GM18505 (cell line): ENCODE measurements around the gene EFTUD2.

Source experiments
- ATAC-seq: cut with Tn5 transposase; IDR thresholded peaks from one replicate; pipeline ENCODE4 v1.9.1; 2021; ENCODE audit not compliant: unreplicated experiment
- POLR2A ChIP-seq: IDR thresholded peaks from 4 replicates; pipeline ENCODE4 v1.6.1; 2011; ENCODE audit warnings: borderline replicate concordance; ENCODE audit not compliant: insufficient read depth, insufficient read length; ENCODE audit errors: extremely low read depth

Gene EFTUD2

DNA sequence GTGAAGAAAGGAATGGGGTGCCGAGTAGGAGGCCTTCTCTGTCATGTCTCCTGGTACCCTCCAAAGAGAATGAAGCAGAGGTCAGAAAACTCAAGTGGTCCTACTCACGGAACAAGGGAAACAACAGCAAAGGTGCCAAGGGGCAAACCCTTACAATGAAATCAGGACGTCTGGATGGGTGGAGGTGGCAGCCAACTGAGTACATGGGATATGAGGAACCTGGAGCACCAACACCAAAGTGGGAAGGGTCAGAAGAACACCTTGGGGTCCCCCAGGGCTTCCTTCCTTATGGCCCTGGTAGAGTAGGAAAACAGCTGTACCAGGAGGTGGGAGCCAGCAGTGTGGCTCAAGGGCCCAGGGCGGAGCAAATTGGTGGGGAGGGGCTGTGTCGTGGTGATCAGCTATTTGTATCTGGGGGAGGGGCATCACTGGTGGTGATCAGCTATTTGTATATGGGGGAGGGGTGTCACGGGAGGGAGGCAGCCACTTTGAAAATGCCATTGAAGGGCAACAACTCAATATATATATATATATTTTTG lies 50.9 kb downstream of the EFTUD2 start:
- no peak for ATAC-seq
- TF ChIP-seq POLR2A, result no peak

DNA sequence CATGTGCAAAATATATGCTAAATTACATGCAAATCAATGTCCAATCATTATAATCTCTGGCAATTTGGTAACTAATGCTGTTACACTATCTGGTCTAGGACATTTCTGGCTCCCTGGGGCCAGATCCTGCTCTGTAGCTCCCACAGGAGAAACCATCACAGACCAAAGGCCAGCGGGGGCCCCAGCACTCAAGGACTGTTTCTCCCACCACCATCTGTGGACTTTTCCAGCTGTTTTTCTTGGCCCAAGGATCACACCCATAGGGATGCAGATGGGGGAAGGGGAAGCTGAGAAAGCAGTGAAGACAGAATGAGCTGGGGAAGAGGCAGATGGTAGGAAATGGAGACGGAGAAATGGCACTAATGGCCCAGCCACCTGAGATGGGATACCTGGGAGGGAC lies 51.7 kb downstream of the EFTUD2 start, which contains the start of gene HIGD1B:
TSS of gene HIGD1B (plus strand) at position 298 of the 400 bp plus-strand sequence. CDS start 270 bp downstream, outside the sequence.
- ATAC-seq, result no peak
- TF ChIP-seq POLR2A, result no peak

DNA sequence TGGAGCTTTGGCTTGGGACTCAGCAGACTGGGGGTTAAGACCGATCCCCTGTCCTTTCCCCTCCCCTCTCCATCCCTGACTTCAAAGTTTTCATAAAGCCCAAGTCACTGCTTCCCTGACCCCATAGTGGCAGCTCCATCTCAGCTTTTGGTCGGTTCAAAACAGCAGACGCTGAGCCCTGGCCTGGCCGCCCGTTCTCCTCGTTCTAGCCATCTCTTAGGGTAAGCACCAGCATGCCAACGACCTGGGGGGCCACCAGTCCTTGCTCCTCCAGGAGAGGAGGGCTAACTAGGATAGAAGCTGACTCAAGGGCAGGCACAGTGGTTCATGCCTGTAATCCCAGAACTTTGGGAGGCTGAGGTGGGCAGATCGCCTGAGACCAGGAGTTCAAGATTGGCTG lies 53.0 kb downstream of the EFTUD2 start:
- no peak for TF ChIP-seq POLR2A
- no peak for ATAC-seq

DNA sequence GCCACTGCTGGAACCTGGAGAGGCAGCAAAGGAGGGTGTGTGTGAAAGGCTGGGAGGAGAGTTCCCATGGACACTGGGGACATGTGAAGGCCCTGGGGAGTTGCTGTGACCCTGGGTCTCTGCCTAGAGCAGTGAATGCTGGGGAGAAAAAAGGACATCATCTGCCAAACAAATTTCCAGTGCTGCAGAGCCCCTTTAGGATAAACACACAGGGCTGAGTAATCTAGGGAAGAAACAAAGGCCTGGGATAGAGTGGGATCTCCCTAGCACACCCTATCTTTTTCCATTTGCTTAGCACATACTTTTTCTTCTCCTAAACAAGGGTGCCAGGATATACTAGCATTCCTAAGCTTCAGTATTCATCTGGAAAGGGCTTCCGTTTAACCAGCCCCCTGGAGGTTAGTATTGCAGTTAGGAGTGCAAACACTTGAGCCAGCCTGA lies 54.8 kb downstream of the EFTUD2 start:
- no peak for ATAC-seq
- no peak for TF ChIP-seq POLR2A

DNA sequence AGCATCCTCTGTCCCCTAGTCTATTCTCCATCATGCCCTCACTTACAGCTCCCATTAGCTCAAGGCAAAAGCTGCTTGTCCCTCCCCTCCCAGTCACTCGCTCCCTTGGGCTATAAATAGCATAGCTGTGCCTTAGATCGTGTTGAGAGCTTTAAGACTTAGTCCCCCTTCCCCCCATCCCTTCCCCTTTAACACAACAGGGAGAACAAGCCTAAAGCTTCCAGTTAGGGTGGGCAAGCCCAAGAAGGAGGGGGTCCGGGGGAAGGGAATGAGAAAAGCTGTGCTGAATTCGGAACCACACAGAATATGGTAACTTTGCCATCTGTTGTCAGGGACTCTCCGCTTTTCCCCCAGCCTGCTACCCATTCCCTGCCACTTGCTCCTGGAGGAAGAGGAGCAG lies 56.5 kb downstream of the EFTUD2 start:
- no peak for TF ChIP-seq POLR2A
- ATAC-seq, result no peak

DNA sequence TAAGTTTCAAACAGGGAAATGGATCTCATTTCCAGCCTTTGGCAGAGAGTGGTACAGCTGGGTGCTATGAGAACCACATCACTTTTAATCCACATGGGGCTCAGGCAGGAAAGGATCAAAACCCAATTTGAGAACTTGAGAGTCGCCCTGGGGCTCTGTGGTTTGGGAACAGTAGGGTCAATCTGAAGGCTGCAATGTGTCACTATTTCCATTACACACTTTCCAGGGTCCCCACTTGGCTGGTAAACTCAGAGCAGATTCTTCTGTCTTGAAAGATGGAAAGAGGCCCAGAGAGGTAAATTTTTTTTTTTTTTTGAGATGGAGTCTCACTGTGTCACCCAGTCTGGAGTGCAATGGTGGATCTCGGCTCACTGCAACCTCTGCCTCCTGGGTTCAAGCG lies 58.3 kb downstream of the EFTUD2 start:
- TF ChIP-seq POLR2A, result no peak
- no peak for ATAC-seq

DNA sequence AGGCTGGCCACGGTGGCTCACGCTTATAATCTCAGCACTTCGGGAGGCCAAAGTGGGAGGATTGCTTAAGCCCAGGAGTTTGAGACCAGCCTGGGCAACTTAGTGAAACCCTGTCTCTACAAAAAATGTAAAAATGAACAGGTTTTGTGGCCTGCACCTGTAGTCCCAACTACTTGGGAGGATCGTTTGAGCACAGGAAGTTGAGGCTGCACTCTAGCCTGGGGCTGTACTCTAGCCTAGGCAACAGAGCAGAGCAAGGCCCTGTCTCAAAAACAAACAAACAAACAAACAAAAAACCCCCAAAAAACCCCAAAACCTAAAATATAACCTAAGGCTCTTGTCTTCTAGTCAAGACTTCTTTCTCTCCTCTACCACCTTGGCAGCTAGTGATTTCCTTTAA lies 59.0 kb downstream of the EFTUD2 start:
- no peak for TF ChIP-seq POLR2A
- ATAC-seq, result no peak

DNA sequence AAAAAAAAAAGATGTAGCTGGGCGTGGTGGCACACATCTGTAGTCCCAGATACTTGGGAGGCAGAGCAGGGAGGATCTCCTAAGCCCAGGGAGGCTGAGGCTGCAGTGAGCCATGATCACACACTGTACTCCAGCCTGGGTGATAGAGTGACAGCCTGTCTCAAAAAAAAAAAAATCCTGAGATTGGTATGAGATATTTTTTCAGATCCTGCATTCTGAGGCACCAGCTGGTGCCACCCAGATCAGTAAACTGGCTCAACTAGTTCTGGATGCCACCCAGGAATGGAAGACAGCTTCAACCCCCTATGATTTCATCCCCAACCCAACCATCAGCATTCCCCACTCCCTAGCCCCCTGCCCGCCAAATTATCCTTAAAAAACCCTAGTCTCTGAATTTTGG lies 62.0 kb downstream of the EFTUD2 start:
- TF ChIP-seq POLR2A, result no peak
- ATAC-seq, result no peak

DNA sequence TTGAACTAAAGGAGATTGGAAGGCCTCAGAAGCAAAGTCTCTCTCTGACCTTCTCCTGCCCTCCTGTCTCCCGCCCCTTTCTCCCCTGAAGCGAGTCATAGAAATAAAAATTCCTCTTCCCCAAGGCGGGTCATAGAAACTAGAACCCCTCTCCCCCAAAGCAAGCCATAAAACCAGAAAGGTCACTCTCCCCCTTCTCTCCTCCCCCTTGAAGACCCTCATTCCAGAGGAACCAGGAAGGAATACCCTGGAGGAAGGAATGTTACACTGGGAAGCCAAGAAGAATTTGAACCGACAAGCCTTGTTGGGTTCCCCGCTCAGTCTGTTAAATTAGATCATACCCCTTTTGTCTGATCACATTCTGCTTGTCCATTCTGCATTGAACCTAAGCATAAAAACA lies 66.4 kb downstream of the EFTUD2 start:
- ATAC-seq, result no peak
- TF ChIP-seq POLR2A, result no peak

DNA sequence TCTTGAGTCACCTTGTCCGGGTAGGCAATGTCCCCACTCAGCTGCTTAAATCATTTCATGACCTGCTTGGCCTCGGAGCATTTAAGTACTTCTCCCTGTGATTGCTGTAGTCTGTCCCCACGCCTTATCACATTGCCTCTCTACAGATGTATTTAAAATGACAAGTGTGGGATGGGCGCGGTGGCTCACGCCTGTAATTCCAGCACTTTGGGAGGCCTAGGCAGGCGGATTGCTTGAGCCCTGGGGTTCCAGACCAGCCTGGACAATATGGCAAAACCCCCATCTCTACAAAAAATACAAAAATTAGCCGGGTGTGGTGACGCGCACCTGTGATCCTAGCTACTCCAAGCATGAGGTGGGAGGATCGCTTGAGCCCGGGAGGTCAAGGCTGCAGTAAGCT lies 67.9 kb downstream of the EFTUD2 start:
- TF ChIP-seq POLR2A, result no peak
- no peak for ATAC-seq

DNA sequence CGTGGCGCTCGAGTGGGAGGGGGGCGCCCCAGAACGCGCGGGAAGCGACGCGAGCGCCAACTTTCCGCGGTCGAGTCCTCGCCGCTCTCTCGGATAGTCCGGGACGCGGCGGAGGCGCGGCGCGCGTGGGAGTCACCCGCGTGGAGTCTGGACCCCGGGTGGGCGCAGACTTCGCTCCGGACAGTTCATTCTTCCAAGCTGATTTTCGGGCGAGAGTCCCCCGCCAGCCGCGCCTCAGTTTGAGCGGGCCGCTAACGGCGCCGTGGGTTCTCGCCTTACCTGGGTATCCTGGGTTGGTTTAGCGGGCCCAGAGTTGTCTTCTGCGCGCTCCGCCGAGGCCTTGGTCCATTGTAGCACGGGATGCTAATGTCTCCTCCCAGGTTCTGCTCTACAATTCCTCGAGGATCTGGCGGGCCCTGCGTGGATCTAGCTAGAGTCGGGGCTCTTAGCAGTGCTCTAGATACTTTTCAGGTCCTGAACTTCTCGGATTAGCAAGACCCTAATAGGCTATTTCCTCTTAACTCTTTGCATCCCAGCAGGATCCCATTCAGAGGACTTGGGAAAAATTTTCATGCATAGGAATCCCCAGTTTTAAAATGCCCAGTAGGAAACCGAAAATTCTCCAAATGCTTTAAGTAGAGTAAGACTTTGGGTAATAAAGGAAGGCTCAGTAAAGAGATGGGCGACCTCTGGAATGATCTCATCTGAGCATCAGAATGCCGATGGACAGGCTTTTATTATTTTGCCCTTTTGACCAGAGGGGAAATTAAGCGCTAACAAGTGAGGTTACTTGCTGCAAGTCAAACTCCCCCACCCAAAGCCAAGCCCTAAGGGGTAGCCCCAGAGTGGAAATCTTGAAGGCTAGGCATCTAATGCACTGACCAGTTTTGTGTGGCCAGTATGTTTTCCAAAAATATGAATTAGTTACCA lies 68.6 kb downstream of the EFTUD2 start:
- no peak for TF ChIP-seq POLR2A
- no peak for ATAC-seq

DNA sequence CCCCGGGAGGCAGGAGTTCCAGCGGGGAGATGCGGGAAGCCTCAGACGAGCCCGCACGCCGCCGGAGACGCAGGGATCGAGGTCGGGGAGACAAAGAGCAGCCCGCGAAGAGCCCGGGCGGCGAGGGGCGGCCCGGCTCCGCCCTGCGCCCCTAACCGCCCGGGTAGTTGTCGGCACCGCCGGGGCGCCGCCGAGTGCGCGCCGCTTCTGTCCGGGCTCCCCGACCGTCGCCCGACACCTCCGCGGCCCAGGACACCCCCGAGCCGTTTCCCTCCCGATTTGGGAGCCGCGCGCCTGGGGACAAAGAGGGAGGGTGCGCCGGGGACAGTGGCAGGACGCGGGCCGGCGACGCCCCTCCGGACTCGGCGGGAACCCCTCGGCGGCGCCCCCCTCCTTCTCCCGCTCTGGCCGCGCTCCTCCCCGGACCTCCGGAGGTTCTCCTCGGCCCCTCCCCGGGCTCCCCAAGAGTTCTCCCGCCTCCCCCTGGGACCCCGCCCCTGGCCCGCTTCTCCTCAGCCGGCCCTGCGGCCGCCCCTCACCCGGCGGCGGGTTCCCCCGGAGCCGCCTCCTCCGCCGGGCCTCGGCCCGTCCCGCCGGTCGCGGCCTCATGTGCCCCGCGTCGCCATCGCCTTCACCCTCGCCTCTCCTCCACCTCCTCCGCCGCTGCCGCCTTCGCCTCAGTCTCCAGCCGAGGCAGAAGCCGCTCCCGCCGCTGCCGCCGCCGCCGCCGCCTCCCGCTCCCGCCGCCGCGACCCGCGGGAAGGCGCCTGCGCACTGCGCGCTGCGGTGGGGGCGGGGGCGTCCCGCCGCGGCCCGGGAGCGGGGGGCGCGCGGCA lies 69.5 kb downstream of the EFTUD2 start, which contains the start of gene GJC1:
TSS of gene GJC1 (minus strand) at position 765 of the 836 bp plus-strand sequence. CDS start 24,470 bp downstream, outside the sequence.
- no peak for TF ChIP-seq POLR2A
- ATAC-seq, result no peak

DNA sequence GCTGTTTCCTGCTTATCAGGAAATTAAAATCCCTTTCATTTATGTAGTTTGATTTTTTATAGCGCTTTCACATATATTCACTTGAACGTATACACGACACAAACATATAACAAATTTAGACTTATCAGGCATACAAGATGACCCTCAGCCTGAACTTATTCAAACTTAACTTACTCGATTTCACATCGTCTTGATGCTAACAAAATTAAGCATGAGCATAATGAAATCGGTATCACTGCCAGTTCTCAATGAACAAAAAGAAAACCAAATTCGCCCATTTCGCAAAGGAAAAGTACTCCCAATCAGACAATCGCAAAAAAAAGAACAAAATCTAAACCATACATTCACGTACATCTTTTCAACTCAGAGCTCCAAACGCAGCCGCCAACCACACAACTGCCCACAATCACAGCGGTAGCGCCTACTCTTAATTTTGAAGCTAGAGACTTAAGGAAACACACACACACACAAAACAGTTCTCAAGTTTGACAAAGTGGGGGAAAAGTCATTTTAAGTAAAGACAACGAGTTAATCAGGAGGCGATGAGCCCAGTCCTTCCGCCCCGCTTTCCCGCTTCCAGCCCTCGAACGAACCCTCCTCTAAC lies 70.2 kb downstream of the EFTUD2 start:
- ATAC-seq, result no peak
- no peak for TF ChIP-seq POLR2A
